Left ventricle myocardium superior (tissue), 1 donor: ENCODE measurements around the gene CRB3. TPM values are rescaled to one million over a fixed set of nuclear protein-coding genes. Genes with fewer than 3 reads are reported as not detected.
A peak's percentile ranks its signal among the peaks of the same experiment; 100 is the strongest.

ENCODE experiments used
- ATAC-seq: fragments of 200-7000 bp; cut with Tn5 transposase; one replicate; pipeline ENCODE4 v1.9.1; 2020; ENCODE audit warnings: mild to moderate bottlenecking, moderate library complexity
- DNase-seq: peaks from one replicate; pipeline ENCODE4 v3.0.0-alpha.2; 2020
- intact Hi-C: fragments of 100-400 bp; cut with micrococcal nuclease; formaldehyde crosslinking; loops from one replicate; pipeline ENCODE4 v1.11.0; 2022
- total RNA-seq: library from RNA; stranded (reverse); fragmentation: NEBNext Ultra II Directional; extraction: Animal tissue kit (Norgen Biotek cat#: 25700); gene quantifications from one replicate; pipeline ENCODE4 v1.2.1, GENCODE V29; 2021
- donor health status: DM: no; HTN: yes; CAD: no; lungs with severe emphysema.

CRB3 gene
- total RNA-seq, 1 donor from 2014 or later = not detected

GRCh38 chr19:6429419-6430221, 34.5 kb upstream of the CRB3 start:
- intact Hi-C loops = no loop called here
- DNase-seq (no peak), ATAC-seq (no peak)

GRCh38 chr19:6431891-6432290, 32.2 kb upstream of the CRB3 start:
- DNase-seq = no peak
- ATAC-seq = no peak
- intact Hi-C loops = no loop called here

GRCh38 chr19:6433165-6433564, 30.9 kb upstream of the CRB3 start:
- DNase-seq = no peak
- intact Hi-C loops = no loop called here
- no peak for ATAC-seq

GRCh38 chr19:6433663-6434062, 30.4 kb upstream of the CRB3 start, which contains the start of gene SLC25A41:
SLC25A41 (minus strand) TSS chr19:6433763; CDS start chr19:6433693, 70 bp downstream.
- DNase-seq (no peak), ATAC-seq (no peak)
- intact Hi-C loops = no loop called here

GRCh38 chr19:6439743-6440142, 24.3 kb upstream of the CRB3 start:
- ATAC-seq (no peak), DNase-seq (no peak)
- intact Hi-C loops = no loop called here

GRCh38 chr19:6440905-6441304, 23.2 kb upstream of the CRB3 start:
- no peak for DNase-seq
- intact Hi-C loops = no loop called here
- no peak for ATAC-seq

GRCh38 chr19:6442087-6442688, 21.9 kb upstream of the CRB3 start:
- no peak for ATAC-seq
- no peak for DNase-seq
- intact Hi-C loops = no loop called here

GRCh38 chr19:6443986-6444385, 20.1 kb upstream of the CRB3 start:
- intact Hi-C loops = no loop called here
- DNase-seq = no peak

GRCh38 chr19:6446452-6446851, 17.6 kb upstream of the CRB3 start:
- intact Hi-C loops = no loop called here
- no peak for DNase-seq
- ATAC-seq = no peak

More at GRCh38 chr19:6443986-6444385, 20.1 kb upstream of the CRB3 start:
- ATAC-seq = no peak

GRCh38 chr19:6448045-6448444, 16.0 kb upstream of the CRB3 start:
- DNase-seq (no peak), ATAC-seq (no peak)
- intact Hi-C loops = no loop called here

GRCh38 chr19:6450166-6450565, 13.9 kb upstream of the CRB3 start:
- DNase-seq = no peak
- intact Hi-C loops = no loop called here
- ATAC-seq = no peak

GRCh38 chr19:6451583-6452222, 12.4 kb upstream of the CRB3 start:
- intact Hi-C loops = no loop called here
- no peak for ATAC-seq
- no peak for DNase-seq

GRCh38 chr19:6452223-6452614, 11.9 kb upstream of the CRB3 start:
- ATAC-seq (no peak), DNase-seq (no peak)
- intact Hi-C loops = no loop called here

- no peak for ATAC-seq
- DNase-seq = no peak
- intact Hi-C loops = no loop called here
Observed at GRCh38 chr19:6452899-6453298, 11.2 kb upstream of the CRB3 start.

- DNase-seq = no peak
- intact Hi-C loops = no loop called here
- ATAC-seq = no peak
Observed at GRCh38 chr19:6453951-6454565, 10.0 kb upstream of the CRB3 start.

- DNase-seq (no peak), ATAC-seq (no peak)
- intact Hi-C loops = no loop called here
Observed at GRCh38 chr19:6455924-6456323, 8.1 kb upstream of the CRB3 start.

- intact Hi-C loops = no loop called here
- ATAC-seq (no peak), DNase-seq (no peak)
Observed at GRCh38 chr19:6457958-6458694, 5.9 kb upstream of the CRB3 start.

- intact Hi-C loops = no loop called here
- peak; percentile 40 for DNase-seq
- no peak for ATAC-seq
Observed at GRCh38 chr19:6458695-6459261, 5.3 kb upstream of the CRB3 start.
